Activated naive CD4-positive, alpha-beta T cell treated with anti-CD3 and anti-CD28 coated beads, Interleukin-2, amount 10 ng/mL, durations not matched to agents 7 days and 5 days (primary cell): ENCODE measurements around the gene ZNF502.
"Not testable (repeated sequence)": the region's sequence is repeated elsewhere in the genome, so short reads cannot be mapped to it uniquely, and the experiment has no call there.

Experiments
- CTCF ChIA-PET: fragments of 350-600 bp; sonication (Branson Sonifier 250); formaldehyde crosslinking; loops from one replicate; lab custom pipeline; 2021; ENCODE audit warnings: antibody characterized with exemption; lab: Charles Lee
- DNase-seq: peaks from one replicate; pipeline ENCODE4 v3.0.0-alpha.2; 2020
- H3K27ac Mint-ChIP-seq: one replicate; pipeline ENCODE4 v1.8.0; 2021; ENCODE audit warnings: mild to moderate bottlenecking, moderate library complexity, mixed read lengths
- H3K27me3 Mint-ChIP-seq: one replicate; pipeline ENCODE4 v1.8.0; 2021; ENCODE audit warnings: mild to moderate bottlenecking, mixed read lengths
- H3K36me3 Mint-ChIP-seq: one replicate; pipeline ENCODE4 v1.8.0; 2021; ENCODE audit warnings: mixed read lengths
- H3K4me1 Mint-ChIP-seq: one replicate; pipeline ENCODE4 v1.8.0; 2021; ENCODE audit warnings: mixed read lengths
- H3K4me3 Mint-ChIP-seq: one replicate; pipeline ENCODE4 v1.8.0; 2021; ENCODE audit warnings: mild to moderate bottlenecking, moderate library complexity, mixed read lengths
- H3K9me3 Mint-ChIP-seq: one replicate; pipeline ENCODE4 v1.8.0; 2021; ENCODE audit warnings: mixed read lengths

ZNF502 gene

GRCh38 chr3:44712455-44713075, at the start of gene ZNF502:
TSS of gene ZNF502 (plus strand) at chr3:44712660. CDS start at chr3:44720262, 7,602 bp downstream.
- H3K9me3 Mint-ChIP-seq = peaks cover 50% of the 10 kb centered on the region
- H3K27ac Mint-ChIP-seq = peak within 1 kb of the TSS; percentile 53
- CTCF ChIA-PET = no interaction called here
- DNase-seq = peak; percentile 65
- peaks cover 7% of the 10 kb centered on the region for H3K27me3 Mint-ChIP-seq
- peak within 1 kb of the TSS; percentile 79 for H3K4me3 Mint-ChIP-seq
- H3K36me3 Mint-ChIP-seq = peaks cover 19% of the 10 kb centered on the region
- peaks cover 10% of the 10 kb centered on the region for H3K4me1 Mint-ChIP-seq

- no peak overlapping the region for H3K4me3 Mint-ChIP-seq
- peaks cover 3% of the 10 kb centered on the region for H3K36me3 Mint-ChIP-seq
- H3K27me3 Mint-ChIP-seq = no peaks in the 10 kb centered on the region
- H3K9me3 Mint-ChIP-seq = peaks cover 30% of the 10 kb centered on the region
- CTCF ChIA-PET = no interaction called here
- H3K4me1 Mint-ChIP-seq = no peaks in the 10 kb centered on the region
- no peak for DNase-seq
- no peak overlapping the region for H3K27ac Mint-ChIP-seq
These were observed 47.3 kb upstream of the ZNF502 start for GRCh38 chr3:44665173-44665572.

GRCh38 chr3:44666346-44666745, 46.1 kb upstream of the ZNF502 start:
- no peaks in the 10 kb centered on the region for H3K27me3 Mint-ChIP-seq
- peaks cover 1% of the 10 kb centered on the region for H3K36me3 Mint-ChIP-seq
- DNase-seq = no peak
- H3K4me1 Mint-ChIP-seq = no peaks in the 10 kb centered on the region
- H3K27ac Mint-ChIP-seq = no peak overlapping the region
- no peak overlapping the region for H3K4me3 Mint-ChIP-seq
- CTCF ChIA-PET = no interaction called here
- H3K9me3 Mint-ChIP-seq = peaks cover 27% of the 10 kb centered on the region

GRCh38 chr3:44669760-44670159, 42.7 kb upstream of the ZNF502 start:
- H3K36me3 Mint-ChIP-seq = no peaks in the 10 kb centered on the region
- H3K4me1 Mint-ChIP-seq = no peaks in the 10 kb centered on the region
- H3K4me3 Mint-ChIP-seq = no peak overlapping the region
- H3K27me3 Mint-ChIP-seq = no peaks in the 10 kb centered on the region
- no peak for DNase-seq
- peaks cover 28% of the 10 kb centered on the region for H3K9me3 Mint-ChIP-seq
- no peak overlapping the region for H3K27ac Mint-ChIP-seq
- CTCF ChIA-PET = no interaction called here

GRCh38 chr3:44673466-44673865, 39.0 kb upstream of the ZNF502 start:
- H3K36me3 Mint-ChIP-seq, H3K4me1 Mint-ChIP-seq, H3K27me3 Mint-ChIP-seq, H3K4me3 Mint-ChIP-seq, DNase-seq, H3K27ac Mint-ChIP-seq: not testable (repeated sequence)
- CTCF ChIA-PET = interaction anchor here (0.6 kb wide), 1 partner anchor 749 kb away, joined by 3 read pairs; no protein-coding TSS in a partner anchor
- peaks cover 31% of the 10 kb centered on the region for H3K9me3 Mint-ChIP-seq

- Mint-ChIP-seq H3K27ac (no peak overlapping the region), H3K4me3 (no peak overlapping the region), H3K9me3 (peaks cover 31% of the 10 kb centered on the region), H3K4me1 (no peaks in the 10 kb centered on the region), H3K36me3 (no peaks in the 10 kb centered on the region), H3K27me3 (no peaks in the 10 kb centered on the region)
- DNase-seq = no peak
- CTCF ChIA-PET = no interaction called here
These were observed 38.2 kb upstream of the ZNF502 start for GRCh38 chr3:44674211-44674610.

GRCh38 chr3:44678480-44679116, 33.9 kb upstream of the ZNF502 start:
- H3K27ac Mint-ChIP-seq = no peak overlapping the region
- H3K36me3 Mint-ChIP-seq = peaks cover 3% of the 10 kb centered on the region
- no peak overlapping the region for H3K4me3 Mint-ChIP-seq
- no peaks in the 10 kb centered on the region for H3K4me1 Mint-ChIP-seq
- no peaks in the 10 kb centered on the region for H3K27me3 Mint-ChIP-seq
- CTCF ChIA-PET = interaction anchor here (0.6 kb wide), 1 partner anchor 152 kb away, joined by 5 read pairs; no protein-coding TSS in a partner anchor
- DNase-seq = no peak
- H3K9me3 Mint-ChIP-seq = peaks cover 37% of the 10 kb centered on the region

- Mint-ChIP-seq H3K4me1 (peaks cover 11% of the 10 kb centered on the region), H3K36me3 (peaks cover 20% of the 10 kb centered on the region), H3K27me3 (peaks cover 12% of the 10 kb centered on the region), H3K27ac (no peak overlapping the region), H3K4me3 (no peak overlapping the region), H3K9me3 (peaks cover 44% of the 10 kb centered on the region)
- DNase-seq = no peak
- CTCF ChIA-PET = no interaction called here
These were observed 31.5 kb upstream of the ZNF502 start for GRCh38 chr3:44680921-44681455.

- H3K4me3 Mint-ChIP-seq = no peak overlapping the region
- CTCF ChIA-PET = no interaction called here
- DNase-seq = no peak
- H3K4me1 Mint-ChIP-seq = peaks cover 11% of the 10 kb centered on the region
- H3K27me3 Mint-ChIP-seq = peaks cover 16% of the 10 kb centered on the region
- peaks cover 48% of the 10 kb centered on the region for H3K9me3 Mint-ChIP-seq
- H3K27ac Mint-ChIP-seq = no peak overlapping the region
- peaks cover 27% of the 10 kb centered on the region for H3K36me3 Mint-ChIP-seq
These were observed 30.1 kb upstream of the ZNF502 start for GRCh38 chr3:44682182-44682896.

GRCh38 chr3:44685128-44685800, 27.2 kb upstream of the ZNF502 start:
- peak; percentile 67 for DNase-seq
- CTCF ChIA-PET = no interaction called here
- peaks cover 27% of the 10 kb centered on the region for H3K36me3 Mint-ChIP-seq
- peaks cover 11% of the 10 kb centered on the region for H3K4me1 Mint-ChIP-seq
- H3K9me3 Mint-ChIP-seq = peaks cover 54% of the 10 kb centered on the region
- H3K27me3 Mint-ChIP-seq = peaks cover 16% of the 10 kb centered on the region
- H3K27ac Mint-ChIP-seq = no peak overlapping the region
- peak overlapping the region; percentile 71 for H3K4me3 Mint-ChIP-seq

- CTCF ChIA-PET = no interaction called here
- Mint-ChIP-seq H3K4me3 (no peak overlapping the region), H3K27me3 (peaks cover 23% of the 10 kb centered on the region), H3K36me3 (peaks cover 24% of the 10 kb centered on the region), H3K4me1 (peaks cover 11% of the 10 kb centered on the region), H3K27ac (no peak overlapping the region), H3K9me3 (peaks cover 56% of the 10 kb centered on the region)
- DNase-seq = no peak
These were observed 24.6 kb upstream of the ZNF502 start for GRCh38 chr3:44687898-44688297.

- peaks cover 82% of the 10 kb centered on the region for H3K9me3 Mint-ChIP-seq
- H3K27me3 Mint-ChIP-seq = no peaks in the 10 kb centered on the region
- CTCF ChIA-PET = interaction anchor here (0.6 kb wide), 1 partner anchor 13 kb away, joined by 3 read pairs; no protein-coding TSS in a partner anchor
- H3K4me3 Mint-ChIP-seq = no peak overlapping the region
- H3K36me3 Mint-ChIP-seq = peaks cover 36% of the 10 kb centered on the region
- no peak for DNase-seq
- H3K4me1 Mint-ChIP-seq = no peaks in the 10 kb centered on the region
- H3K27ac Mint-ChIP-seq = no peak overlapping the region
These were observed 9.0 kb downstream of the ZNF502 start for GRCh38 chr3:44721231-44722102.

GRCh38 chr3:44722103-44722401, 9.6 kb downstream of the ZNF502 start:
- H3K36me3 Mint-ChIP-seq = peaks cover 34% of the 10 kb centered on the region
- H3K27ac Mint-ChIP-seq = no peak overlapping the region
- CTCF ChIA-PET = no interaction called here
- DNase-seq = no peak
- peaks cover 79% of the 10 kb centered on the region for H3K9me3 Mint-ChIP-seq
- no peaks in the 10 kb centered on the region for H3K27me3 Mint-ChIP-seq
- no peaks in the 10 kb centered on the region for H3K4me1 Mint-ChIP-seq
- no peak overlapping the region for H3K4me3 Mint-ChIP-seq
